Gastroesophageal sphincter (tissue), 4 donors: Measurements from ENCODE around the gene PLEKHM3. TPM values are rescaled to one million over a fixed set of nuclear protein-coding genes. Genes with fewer than 3 reads are reported as not detected.

Experiments used
- ATAC-seq: fragments of 150-250 bp; one replicate; pipeline ENCODE4 v1.9.1; 2016; ENCODE audit warnings: mild to moderate bottlenecking, moderate library complexity
- H3K27ac ChIP-seq, 4 donors: fragments of 200-600 bp; sonication (generic) in 3 of 4; 1 replicate in 3 of 4; 2 replicates in 1 of 4; pipeline ENCODE4 v1.5.1; 2016 to 2019
- H3K27me3 ChIP-seq: fragments of 200-600 bp; sonication (generic); one replicate; pipeline ENCODE4 v1.5.1; 2019
- H3K36me3 ChIP-seq, 2 donors: fragments of 200-600 bp; sonication (generic); one replicate each; pipeline ENCODE4 v1.5.1; 2019; ENCODE audit warnings: control low read depth in 1 of 2
- H3K4me1 ChIP-seq, 3 donors: fragments of 200-600 bp; sonication (generic); 1 replicate in 2 of 3; 2 replicates in 1 of 3; pipeline ENCODE4 v1.5.1; 2016 to 2019; ENCODE audit warnings: control low read depth in 2 of 3
- H3K4me3 ChIP-seq, 2 donors: fragments of 200-600 bp; sonication (generic); one replicate each; pipeline ENCODE4 v1.5.1; 2019; ENCODE audit warnings: mild to moderate bottlenecking in 1 of 2, moderate library complexity in 1 of 2
- H3K9me3 ChIP-seq, 3 donors: fragments of 200-600 bp; sonication (generic); one replicate each; pipeline ENCODE4 v1.5.1; 2017 to 2019; ENCODE audit warnings: control low read depth in 2 of 3
- CTCF ChIP-seq, 4 experiments: fragments of 200-600 bp in 2 of 4; fragments of 450-650 bp in 2 of 4; sonication (generic) in 1 of 4; IDR thresholded peaks; one replicate each; pipeline ENCODE4 v1.5.1; 2017 to 2019; ENCODE audit warnings: antibody characterized with exemption in 4 of 4, mild to moderate bottlenecking in 2 of 4, moderate library complexity in 2 of 4
- EP300 ChIP-seq: sonication (generic); formaldehyde crosslinking; IDR thresholded peaks from one replicate; pipeline ENCODE4 v1.6.1; 2017; ENCODE audit warnings: antibody characterized with exemption, mild to moderate bottlenecking
- POLR2A ChIP-seq, 2 donors: fragments of 450-650 bp; IDR thresholded peaks; one replicate each; pipeline ENCODE4 v1.6.1; 2017; ENCODE audit warnings: antibody characterized with exemption in 2 of 2, mild to moderate bottlenecking in 2 of 2, moderate library complexity in 1 of 2
- POLR2AphosphoS5 ChIP-seq: sonication (generic); formaldehyde crosslinking; IDR thresholded peaks from one replicate; pipeline ENCODE4 v1.6.1; 2017; ENCODE audit warnings: antibody characterized with exemption
- WGBS, 2 donors: methylation state at CpG; one replicate each; pipeline ENCODE4 v1.1.5; 2018; ENCODE audit warnings: low coverage in 1 of 2; 5-methylcytosine and 5-hydroxymethylcytosine counted together
- total RNA-seq, 4 donors: library from RNA; depleted of rRNA; stranded (reverse); fragments of >200 nt; gene quantifications; one replicate each; pipeline ENCODE4 v1.1.0, GENCODE V29; 2016

The PLEKHM3 gene
- total RNA-seq, 4 donors from 2014 or later = 21.4 to 35.5 (median 29.7) TPM

GRCh38 chr2:208057108-208057507 is 31.8 kb upstream of the PLEKHM3 start:
- H3K4me3 ChIP-seq = no peak overlapping the region
- peaks cover 15% of the 10 kb centered on the region for H3K27me3 ChIP-seq
- H3K36me3 ChIP-seq = no peaks in the 10 kb centered on the region
- H3K9me3 ChIP-seq = no peaks in the 10 kb centered on the region
- WGBS, 2 donors = 91 to 100% methylated on average over 1 of the region's 1 CpG
- no peaks in the 10 kb centered on the region for H3K4me1 ChIP-seq
- ATAC-seq = no peak
- TF ChIP-seq POLR2AphosphoS5 (no peak), CTCF (IDR thresholded peaks at IDR 0.05) (no peak), EP300 (no peak), POLR2A (IDR thresholded peaks at IDR 0.05) (no peak)
- no peak overlapping the region for H3K27ac ChIP-seq

GRCh38 chr2:208049441-208049840 is 24.1 kb upstream of the PLEKHM3 start:
- H3K36me3 ChIP-seq = no peaks in the 10 kb centered on the region
- peaks cover 12% of the 10 kb centered on the region for H3K27me3 ChIP-seq
- H3K4me1 ChIP-seq = no peaks in the 10 kb centered on the region
- H3K4me3 ChIP-seq = no peak overlapping the region
- no peak for TF ChIP-seq POLR2A (IDR thresholded peaks at IDR 0.05)
- TF ChIP-seq POLR2AphosphoS5 = no peak
- no peak for TF ChIP-seq EP300
- no peak for TF ChIP-seq CTCF (IDR thresholded peaks at IDR 0.05)
- H3K27ac ChIP-seq = no peak overlapping the region
- H3K9me3 ChIP-seq = no peaks in the 10 kb centered on the region
- ATAC-seq = no peak
- WGBS, 2 donors = 46 to 81% methylated on average over 2 of the region's 2 CpGs

GRCh38 chr2:208049006-208049405 is 23.7 kb upstream of the PLEKHM3 start:
- Histone ChIP-seq H3K27ac (no peak overlapping the region), H3K9me3 (no peaks in the 10 kb centered on the region), H3K4me1 (no peaks in the 10 kb centered on the region), H3K4me3 (no peak overlapping the region), H3K27me3 (peaks cover 12% of the 10 kb centered on the region), H3K36me3 (no peaks in the 10 kb centered on the region)
- WGBS, 2 donors = 79 to 90% methylated on average over 3 to 4 of the region's 4 CpGs
- TF ChIP-seq EP300 = no peak
- TF ChIP-seq CTCF (IDR thresholded peaks at IDR 0.05) = no peak
- TF ChIP-seq POLR2A (IDR thresholded peaks at IDR 0.05) = no peak
- TF ChIP-seq POLR2AphosphoS5 = no peak
- ATAC-seq = no peak

GRCh38 chr2:208047840-208048239 is 22.5 kb upstream of the PLEKHM3 start:
- Histone ChIP-seq H3K27ac (no peak overlapping the region), H3K4me3 (no peak overlapping the region), H3K4me1 (no peaks in the 10 kb centered on the region), H3K36me3 (no peaks in the 10 kb centered on the region), H3K9me3 (no peaks in the 10 kb centered on the region), H3K27me3 (peaks cover 7% of the 10 kb centered on the region)
- WGBS, 2 donors = 42 to 45% methylated on average over 2 to 3 of the region's 3 CpGs
- no peak for ATAC-seq
- no peak for TF ChIP-seq EP300
- no peak for TF ChIP-seq CTCF (IDR thresholded peaks at IDR 0.05)

DNA sequence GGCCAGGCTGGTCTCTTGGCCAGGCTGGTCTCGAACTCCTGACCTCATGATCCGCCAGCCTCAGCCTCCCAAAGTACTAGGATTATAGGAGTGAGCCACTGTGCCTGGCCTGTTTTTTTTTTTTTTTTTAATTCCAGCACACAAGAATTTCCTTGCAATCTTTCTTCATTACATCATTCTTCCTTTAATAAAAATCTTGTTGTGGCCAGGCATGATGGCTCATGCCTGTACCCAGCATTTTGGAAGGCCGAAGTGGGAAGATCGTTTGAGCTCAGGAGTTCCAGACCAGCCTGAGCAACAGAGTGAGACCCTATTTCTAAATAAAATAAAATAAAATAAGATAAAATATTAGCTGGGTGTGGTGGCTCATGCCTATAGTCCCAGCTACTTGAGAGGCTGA is 21.4 kb upstream of the PLEKHM3 start:
- Histone ChIP-seq H3K4me3 (no peak overlapping the region), H3K36me3 (no peaks in the 10 kb centered on the region), H3K4me1 (no peaks in the 10 kb centered on the region), H3K9me3 (no peaks in the 10 kb centered on the region), H3K27ac (no peak overlapping the region), H3K27me3 (no peaks in the 10 kb centered on the region)
- no peak for ATAC-seq
- WGBS, 2 donors = 80 to 100% methylated on average over 1 to 3 of the region's 4 CpGs
- no peak for TF ChIP-seq EP300
- TF ChIP-seq POLR2AphosphoS5 = no peak
- no peak for TF ChIP-seq CTCF (IDR thresholded peaks at IDR 0.05)
- TF ChIP-seq POLR2A (IDR thresholded peaks at IDR 0.05) = no peak
